HAP-1 (cell line): ENCODE measurements around the gene ZDHHC3.
A peak's percentile ranks its signal among the peaks of the same experiment; 100 is the strongest.

Experiments
- DNase-seq, 2 experiments: peaks; one replicate each; pipeline ENCODE4 v3.0.0-alpha.2; 2016 to 2020; ENCODE audit warnings: low spot score in 2 of 2
- H3K27me3 ChIP-seq: fragments of 250-450 bp; sonication (Bioruptor Pico); 2 replicates; pipeline ENCODE4 v1.5.1; 2020; ENCODE audit warnings: low read depth, mild to moderate bottlenecking, moderate library complexity
- H3K36me3 ChIP-seq: fragments of 250-450 bp; sonication (Bioruptor Pico); replicated peaks from 2 replicates; pipeline ENCODE4 v1.5.1; 2020; ENCODE audit warnings: mild to moderate bottlenecking
- H3K4me1 ChIP-seq: fragments of 250-450 bp; sonication (Bioruptor Pico); 2 replicates; pipeline ENCODE4 v1.5.1; 2020; ENCODE audit warnings: mild to moderate bottlenecking
- H3K4me3 ChIP-seq: fragments of 250-450 bp; sonication (Bioruptor Pico); 2 replicates; pipeline ENCODE4 v1.5.1; 2020; ENCODE audit warnings: mild to moderate bottlenecking, moderate library complexity
- H3K9me3 ChIP-seq: fragments of 250-450 bp; sonication (Bioruptor Pico); 2 replicates; pipeline ENCODE4 v1.5.1; 2020; ENCODE audit warnings: mild to moderate bottlenecking, moderate library complexity
- in situ Hi-C: fragments of 300-500 bp; cut with MboI; formaldehyde crosslinking; loops from 3 replicates; pipeline ENCODE4 v1.14.3; 2020; ENCODE audit warnings: low sequenced_read_pairs, inconsistent platforms, mixed read lengths

Gene ZDHHC3

DNA sequence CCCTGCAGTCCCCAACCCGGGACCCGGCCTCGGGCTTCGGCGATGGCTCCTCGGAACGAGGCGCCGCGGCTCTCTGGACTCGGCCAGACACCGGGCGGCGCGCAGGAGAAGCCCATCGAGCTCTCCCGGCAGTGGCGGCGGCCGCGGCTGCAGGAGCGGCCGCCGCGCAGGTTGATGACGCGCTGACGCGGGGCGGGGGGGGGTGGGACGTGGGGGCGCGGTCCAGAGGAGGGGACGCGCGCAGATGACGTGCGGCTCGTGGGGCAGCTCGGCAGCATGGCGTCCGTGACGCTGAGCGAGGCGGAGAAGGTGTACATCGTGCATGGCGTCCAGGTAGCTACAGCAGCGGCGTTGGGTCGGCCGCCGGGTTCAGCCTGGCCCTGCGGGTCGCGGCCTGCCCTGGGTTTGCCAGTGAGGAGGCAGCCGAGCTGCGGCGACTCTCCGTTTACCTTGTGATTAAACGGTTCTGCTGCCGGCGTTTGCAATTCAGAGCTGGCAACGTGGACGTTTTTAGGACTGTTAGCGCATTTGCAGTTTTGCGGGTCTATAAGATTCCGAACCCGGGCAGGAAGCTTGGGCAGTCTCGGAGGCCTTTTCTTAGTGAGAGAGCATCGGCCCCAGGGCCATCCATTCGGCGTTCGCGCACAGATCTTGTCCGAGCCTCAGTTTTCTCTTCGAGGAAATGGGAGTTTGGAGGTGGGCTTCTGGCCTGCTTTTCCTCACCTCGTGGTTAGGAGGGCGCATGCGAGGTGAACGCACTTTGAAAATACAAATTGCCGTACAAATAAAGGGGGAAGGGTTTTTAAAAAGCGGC is at the start of gene ZDHHC3, which contains the start of gene EXOSC7:
TSS of gene ZDHHC3 (minus strand) at position 173 of the 814 bp plus-strand sequence. CDS start 16,738 bp downstream, outside the sequence.
TSS of gene EXOSC7 (plus strand) at position 243 of the 814 bp plus-strand sequence. CDS start at position 277, 34 bp downstream.
- peaks cover 3% of the 10 kb centered on the region; the same call in 1 of the 2 replicates for H3K36me3 ChIP-seq
- no peaks in the 10 kb centered on the region for H3K9me3 ChIP-seq
- in situ Hi-C loops, result no loop called here
- no peaks in the 10 kb centered on the region for H3K27me3 ChIP-seq
- DNase-seq, result peak; percentile 78 to 85
- H3K4me1 ChIP-seq, result peaks cover 6% of the 10 kb centered on the region
- H3K4me3 ChIP-seq, result peak within 1 kb of the TSS; percentile 99

- DNase-seq, result no peak
- H3K27me3 ChIP-seq, result no peaks in the 10 kb centered on the region
- H3K4me1 ChIP-seq, result no peaks in the 10 kb centered on the region
- in situ Hi-C loops, result loop anchor here (25.0 kb wide), 1 partner anchor 1063 kb away; no protein-coding TSS in a partner anchor
- no peaks in the 10 kb centered on the region for H3K36me3 ChIP-seq
- H3K9me3 ChIP-seq, result no peaks in the 10 kb centered on the region
- H3K4me3 ChIP-seq, result no peak overlapping the region
Observed at GRCh38 chr3:45024542-45025255, 48.7 kb upstream of the ZDHHC3 start.

DNA sequence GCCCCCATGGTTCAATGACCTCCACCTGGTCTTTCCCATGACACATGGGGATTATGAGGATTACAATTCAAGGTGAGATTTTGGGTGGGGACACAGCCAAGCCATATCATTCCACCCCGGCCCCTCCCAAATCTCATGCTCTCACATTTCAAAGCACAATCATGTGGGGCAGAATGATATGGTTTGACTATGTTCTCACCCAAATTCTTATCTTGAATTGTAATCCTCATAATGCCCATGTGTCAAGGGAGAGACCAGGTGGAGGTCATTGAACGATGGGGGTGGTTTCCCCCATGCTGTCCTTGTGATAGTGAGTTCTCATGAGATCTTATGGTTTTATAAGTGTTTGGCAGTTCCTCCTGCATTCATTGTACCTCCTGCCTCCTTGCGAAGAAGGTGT is 47.7 kb upstream of the ZDHHC3 start:
- H3K27me3 ChIP-seq, result no peaks in the 10 kb centered on the region
- no peaks in the 10 kb centered on the region for H3K4me1 ChIP-seq
- no peak overlapping the region for H3K4me3 ChIP-seq
- H3K36me3 ChIP-seq, result no peaks in the 10 kb centered on the region
- no peak for DNase-seq
- in situ Hi-C loops, result no loop called here
- H3K9me3 ChIP-seq, result no peaks in the 10 kb centered on the region

- Histone ChIP-seq H3K4me3 (no peak overlapping the region), H3K36me3 (no peaks in the 10 kb centered on the region), H3K4me1 (no peaks in the 10 kb centered on the region), H3K9me3 (no peaks in the 10 kb centered on the region), H3K27me3 (no peaks in the 10 kb centered on the region)
- no peak for DNase-seq
- in situ Hi-C loops, result no loop called here
Observed at GRCh38 chr3:45021524-45022297, 45.7 kb upstream of the ZDHHC3 start.

DNA sequence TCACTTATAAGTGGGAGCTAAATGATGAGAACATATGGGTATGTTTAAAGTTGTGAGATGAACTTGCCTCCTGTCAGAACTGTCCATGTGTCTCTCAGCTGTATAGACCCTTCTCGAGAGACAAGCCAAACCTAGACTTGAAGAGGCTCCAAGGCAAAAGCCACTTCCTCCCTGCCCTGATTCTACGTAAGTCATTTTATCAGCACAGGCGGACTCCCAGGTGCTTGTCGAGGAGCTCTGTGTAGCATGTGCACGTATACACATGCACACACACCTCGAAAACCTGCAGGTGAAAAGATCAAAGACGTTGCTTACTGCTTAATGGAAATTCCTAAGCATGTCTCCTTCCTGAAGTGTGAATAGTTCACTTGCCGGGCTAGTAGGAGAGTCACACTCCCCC is 44.6 kb upstream of the ZDHHC3 start:
- Histone ChIP-seq H3K27me3 (no peaks in the 10 kb centered on the region), H3K4me1 (no peaks in the 10 kb centered on the region), H3K4me3 (no peak overlapping the region), H3K36me3 (peaks cover 3% of the 10 kb centered on the region; the same call in 1 of the 2 replicates), H3K9me3 (no peaks in the 10 kb centered on the region)
- in situ Hi-C loops, result no loop called here
- DNase-seq, result no peak

DNA sequence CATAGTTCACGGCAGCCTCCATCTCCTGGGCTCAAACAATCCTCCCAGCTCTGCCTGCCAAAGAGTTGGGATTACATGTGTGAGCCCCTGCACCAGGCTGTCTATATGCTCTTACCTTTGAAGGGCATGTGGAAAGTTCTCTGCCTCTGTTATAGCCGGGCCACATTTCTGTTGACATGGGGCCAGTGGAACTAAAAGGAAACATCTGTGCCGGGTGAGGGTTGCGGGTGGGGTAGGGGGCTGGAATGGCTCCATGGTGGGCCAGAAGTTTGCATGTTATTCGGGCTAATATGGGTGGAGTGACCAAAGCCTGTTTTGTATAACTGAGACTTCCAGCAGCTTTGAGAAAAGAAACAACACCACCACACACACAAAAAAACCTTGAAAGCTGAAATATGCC is 41.8 kb upstream of the ZDHHC3 start:
- H3K27me3 ChIP-seq, result no peaks in the 10 kb centered on the region
- peaks cover 17% of the 10 kb centered on the region for H3K36me3 ChIP-seq
- no peak for DNase-seq
- no peaks in the 10 kb centered on the region for H3K4me1 ChIP-seq
- in situ Hi-C loops, result no loop called here
- no peak overlapping the region for H3K4me3 ChIP-seq
- H3K9me3 ChIP-seq, result no peaks in the 10 kb centered on the region

- in situ Hi-C loops, result no loop called here
- Histone ChIP-seq H3K36me3 (peaks cover 26% of the 10 kb centered on the region), H3K27me3 (no peaks in the 10 kb centered on the region), H3K4me3 (no peak overlapping the region), H3K9me3 (no peaks in the 10 kb centered on the region), H3K4me1 (no peaks in the 10 kb centered on the region)
- no peak for DNase-seq
Observed at GRCh38 chr3:45016916-45017315, 40.9 kb upstream of the ZDHHC3 start.

GRCh38 chr3:45012577-45012976 is 36.6 kb upstream of the ZDHHC3 start:
- Histone ChIP-seq H3K9me3 (no peaks in the 10 kb centered on the region), H3K4me3 (no peak overlapping the region), H3K4me1 (no peaks in the 10 kb centered on the region), H3K36me3 (peaks cover 59% of the 10 kb centered on the region), H3K27me3 (no peaks in the 10 kb centered on the region)
- DNase-seq, result no peak
- in situ Hi-C loops, result no loop called here

- Histone ChIP-seq H3K36me3 (peaks cover 64% of the 10 kb centered on the region), H3K4me1 (no peaks in the 10 kb centered on the region), H3K27me3 (no peaks in the 10 kb centered on the region), H3K4me3 (no peak overlapping the region), H3K9me3 (no peaks in the 10 kb centered on the region)
- DNase-seq, result no peak
- in situ Hi-C loops, result no loop called here
Observed at GRCh38 chr3:45011756-45012508, 36.0 kb upstream of the ZDHHC3 start.

DNA sequence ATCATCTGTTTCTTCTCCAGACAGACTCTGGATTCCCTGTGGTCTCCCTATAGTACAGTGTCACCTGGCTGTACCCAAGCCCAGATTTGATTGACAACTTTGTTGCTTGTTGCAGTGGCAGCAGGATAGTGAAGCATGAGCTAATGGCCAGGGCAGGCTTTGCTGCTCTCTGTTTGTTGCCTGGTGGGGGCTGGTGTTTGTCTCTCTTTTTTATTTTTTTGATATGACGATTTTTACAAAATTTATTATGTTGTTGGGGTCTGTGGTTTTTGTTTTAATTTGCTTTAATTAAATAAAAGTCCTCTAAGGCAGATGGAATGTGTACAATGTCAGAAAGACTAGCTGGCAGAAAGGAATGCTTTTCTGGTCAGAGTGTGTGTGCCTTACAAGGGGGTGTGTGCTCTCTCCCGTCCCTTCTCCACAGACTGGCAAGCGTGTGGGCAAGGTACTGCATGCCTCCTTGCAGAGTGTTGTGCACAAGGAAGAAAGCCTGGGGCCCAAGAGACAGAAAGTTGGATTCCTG is 34.9 kb upstream of the ZDHHC3 start:
- no peak for DNase-seq
- in situ Hi-C loops, result no loop called here
- Histone ChIP-seq H3K36me3 (peaks cover 64% of the 10 kb centered on the region), H3K4me3 (no peak overlapping the region), H3K9me3 (no peaks in the 10 kb centered on the region), H3K27me3 (no peaks in the 10 kb centered on the region), H3K4me1 (no peaks in the 10 kb centered on the region)

GRCh38 chr3:45009868-45010267 is 33.9 kb upstream of the ZDHHC3 start:
- in situ Hi-C loops, result no loop called here
- H3K4me1 ChIP-seq, result no peaks in the 10 kb centered on the region
- H3K36me3 ChIP-seq, result peaks cover 66% of the 10 kb centered on the region

GRCh38 chr3:45008117-45008516 is 32.1 kb upstream of the ZDHHC3 start:
- no peak for DNase-seq
- Histone ChIP-seq H3K4me3 (no peak overlapping the region), H3K9me3 (no peaks in the 10 kb centered on the region; the same call in 1 of the 2 replicates), H3K36me3 (peaks cover 74% of the 10 kb centered on the region), H3K27me3 (no peaks in the 10 kb centered on the region), H3K4me1 (no peaks in the 10 kb centered on the region)
- in situ Hi-C loops, result no loop called here

More at GRCh38 chr3:45009868-45010267, 33.9 kb upstream of the ZDHHC3 start:
- no peaks in the 10 kb centered on the region for H3K27me3 ChIP-seq
- no peaks in the 10 kb centered on the region; the same call in 1 of the 2 replicates for H3K9me3 ChIP-seq
- DNase-seq, result no peak
- no peak overlapping the region for H3K4me3 ChIP-seq

- H3K9me3 ChIP-seq, result no peaks in the 10 kb centered on the region; the same call in 1 of the 2 replicates
- H3K27me3 ChIP-seq, result no peaks in the 10 kb centered on the region
- no peak overlapping the region for H3K4me3 ChIP-seq
- no peaks in the 10 kb centered on the region for H3K4me1 ChIP-seq
- H3K36me3 ChIP-seq, result peaks cover 73% of the 10 kb centered on the region
- in situ Hi-C loops, result no loop called here
- no peak for DNase-seq
Observed at GRCh38 chr3:45007091-45007490, 31.1 kb upstream of the ZDHHC3 start.
